Measurements from ENCODE around the gene LAIR1. TPM values are rescaled to one million over a fixed set of nuclear protein-coding genes. Genes with fewer than 3 reads are reported as not detected.
"Not testable (repeated sequence)": the region's sequence is repeated elsewhere in the genome, so short reads cannot be mapped to it uniquely, and the experiment has no call there.

The LAIR1 gene
- total RNA-seq, 1 donor from 2014 or later, result not detected

- H3K4me3 Mint-ChIP-seq (ENCODE audit: low read depth), result no peak overlapping the region
- no peaks in the 10 kb centered on the region for H3K9me3 Mint-ChIP-seq (ENCODE audit: low read depth)
- no peak for TF ChIP-seq CTCF (IDR thresholded peaks at IDR 0.05; ENCODE audit: unreplicated experiment)
Observed at GRCh38 chr19:54333586-54334298, 31.0 kb downstream of the LAIR1 start.

GRCh38 chr19:54332149-54332548 lies 32.6 kb downstream of the LAIR1 start:
- Mint-ChIP-seq H3K36me3 (ENCODE audit: insufficient read depth) (no peaks in the 10 kb centered on the region), H3K4me3 (ENCODE audit: low read depth) (no peak overlapping the region), H3K27ac (no peak overlapping the region), H3K9me3 (ENCODE audit: low read depth) (no peaks in the 10 kb centered on the region), H3K27me3 (peaks cover 25% of the 10 kb centered on the region), H3K4me1 (ENCODE audit: low read depth) (peaks cover 2% of the 10 kb centered on the region)
- no peak for DNase-seq (ENCODE audit: low spot score, unreplicated experiment)
- TF ChIP-seq CTCF (IDR thresholded peaks at IDR 0.05; ENCODE audit: unreplicated experiment), result no peak

More at GRCh38 chr19:54333586-54334298, 31.0 kb downstream of the LAIR1 start:
- Mint-ChIP-seq H3K36me3 (ENCODE audit: insufficient read depth) (no peaks in the 10 kb centered on the region), H3K27me3 (peaks cover 22% of the 10 kb centered on the region), H3K4me1 (ENCODE audit: low read depth) (peaks cover 2% of the 10 kb centered on the region), H3K27ac (no peak overlapping the region)
- DNase-seq (ENCODE audit: low spot score, unreplicated experiment), result no peak

- no peak overlapping the region for H3K27ac Mint-ChIP-seq
- H3K36me3 Mint-ChIP-seq (ENCODE audit: insufficient read depth), result no peaks in the 10 kb centered on the region
- no peak overlapping the region for H3K4me3 Mint-ChIP-seq (ENCODE audit: low read depth)
- peaks cover 1% of the 10 kb centered on the region for H3K4me1 Mint-ChIP-seq (ENCODE audit: low read depth)
- H3K27me3 Mint-ChIP-seq, result peaks cover 29% of the 10 kb centered on the region
- TF ChIP-seq CTCF (IDR thresholded peaks at IDR 0.05; ENCODE audit: unreplicated experiment), result no peak
- DNase-seq (ENCODE audit: low spot score, unreplicated experiment), result no peak
- H3K9me3 Mint-ChIP-seq (ENCODE audit: low read depth), result no peaks in the 10 kb centered on the region
Observed at GRCh38 chr19:54331626-54332025, 33.1 kb downstream of the LAIR1 start.

GRCh38 chr19:54329476-54330165 lies 35.1 kb downstream of the LAIR1 start:
- no peak overlapping the region for H3K4me3 Mint-ChIP-seq (ENCODE audit: low read depth)
- H3K27ac Mint-ChIP-seq, result no peak overlapping the region
- no peak for DNase-seq (ENCODE audit: low spot score, unreplicated experiment)
- H3K27me3 Mint-ChIP-seq, result peaks cover 32% of the 10 kb centered on the region
- H3K36me3 Mint-ChIP-seq (ENCODE audit: insufficient read depth), result no peaks in the 10 kb centered on the region
- H3K9me3 Mint-ChIP-seq (ENCODE audit: low read depth), result no peaks in the 10 kb centered on the region
- H3K4me1 Mint-ChIP-seq (ENCODE audit: low read depth), result no peaks in the 10 kb centered on the region
- TF ChIP-seq CTCF (IDR thresholded peaks at IDR 0.05; ENCODE audit: unreplicated experiment), result no peak

GRCh38 chr19:54328781-54329180 lies 36.0 kb downstream of the LAIR1 start:
- H3K4me3 Mint-ChIP-seq (ENCODE audit: low read depth); H3K27ac Mint-ChIP-seq; H3K4me1 Mint-ChIP-seq (ENCODE audit: low read depth); DNase-seq (ENCODE audit: low spot score, unreplicated experiment); H3K9me3 Mint-ChIP-seq (ENCODE audit: low read depth); H3K36me3 Mint-ChIP-seq (ENCODE audit: insufficient read depth): not testable (repeated sequence)
- peaks cover 32% of the 10 kb centered on the region for H3K27me3 Mint-ChIP-seq

Data from progenitor cell of endocrine pancreas (in vitro differentiated cells).